Body of pancreas (tissue), 4 donors: Measurements from ENCODE around the gene UBE2R2. TPM values are rescaled to one million over a fixed set of nuclear protein-coding genes. Genes with fewer than 3 reads are reported as not detected.

Source experiments
- ATAC-seq: fragments of 150-250 bp; one replicate; pipeline ENCODE4 v1.9.1; 2016
- DNase-seq, 4 donors: peaks; one replicate each; pipeline ENCODE4 v3.0.0-alpha.2; 2019
- H3K27ac ChIP-seq, 4 donors: fragments of 200-600 bp; sonication (generic); 1 replicate in 3 of 4; 2 replicates in 1 of 4; pipeline versions ENCODE4 v1.5.1 to v1.6.1; 2016 to 2019; ENCODE audit warnings: mild to moderate bottlenecking in 1 of 4, mixed read lengths in 1 of 4, moderate library complexity in 1 of 4
- H3K27me3 ChIP-seq, 2 donors: fragments of 200-600 bp; sonication (generic); one replicate each; pipeline ENCODE4 v1.6.0; 2016; ENCODE audit warnings: mild to moderate bottlenecking in 1 of 2
- H3K36me3 ChIP-seq, 2 donors: fragments of 200-600 bp; sonication (generic); replicated peaks in 1 of 2; 2 replicates each; pipeline ENCODE4 v1.5.1; 2016; ENCODE audit warnings: low read depth in 2 of 2; ENCODE audit not compliant: insufficient read depth in 1 of 2
- H3K4me1 ChIP-seq: fragments of 200-600 bp; sonication (generic); one replicate; pipeline ENCODE4 v1.6.0; 2016
- H3K4me3 ChIP-seq, 2 donors: fragments of 200-600 bp; sonication (generic); 1 replicate in 1 of 2; 2 replicates in 1 of 2; pipeline ENCODE4 v1.5.1; 2016 to 2019
- H3K9me3 ChIP-seq, 3 donors: fragments of 200-600 bp; sonication (generic); 1 replicate in 2 of 3; 2 replicates in 1 of 3; pipeline ENCODE4 v1.5.1; 2016
- CTCF ChIP-seq, 7 experiments: fragments of 450-650 bp in 4 of 7; fragments of 200-600 bp in 3 of 7; sonication (generic) in 3 of 7; IDR thresholded peaks; one replicate each; pipeline ENCODE4 v1.5.1; 2016 to 2019; ENCODE audit warnings: antibody characterized with exemption in 7 of 7
- POLR2A ChIP-seq, 3 donors: fragments of 450-650 bp; IDR thresholded peaks; one replicate each; pipeline ENCODE4 v1.6.1; 2016; ENCODE audit warnings: antibody characterized with exemption in 3 of 3, mild to moderate bottlenecking in 2 of 3
- WGBS, 2 donors: methylation state at CpG; one replicate each; pipeline ENCODE4 v1.1.5; 2017; 5-methylcytosine and 5-hydroxymethylcytosine counted together
- intact Hi-C: fragments of 100-400 bp; cut with DNase I; formaldehyde crosslinking; loops from one replicate; pipeline ENCODE4 v1.15.1; 2023
- total RNA-seq, 2 donors: library from RNA; depleted of rRNA; stranded (reverse); fragments of >200 nt; gene quantifications; one replicate each; pipeline ENCODE4 v1.1.0, GENCODE V29; 2016

The UBE2R2 gene
- total RNA-seq, 2 donors from 2014 or later: 26.7 to 31.4 TPM

DNA sequence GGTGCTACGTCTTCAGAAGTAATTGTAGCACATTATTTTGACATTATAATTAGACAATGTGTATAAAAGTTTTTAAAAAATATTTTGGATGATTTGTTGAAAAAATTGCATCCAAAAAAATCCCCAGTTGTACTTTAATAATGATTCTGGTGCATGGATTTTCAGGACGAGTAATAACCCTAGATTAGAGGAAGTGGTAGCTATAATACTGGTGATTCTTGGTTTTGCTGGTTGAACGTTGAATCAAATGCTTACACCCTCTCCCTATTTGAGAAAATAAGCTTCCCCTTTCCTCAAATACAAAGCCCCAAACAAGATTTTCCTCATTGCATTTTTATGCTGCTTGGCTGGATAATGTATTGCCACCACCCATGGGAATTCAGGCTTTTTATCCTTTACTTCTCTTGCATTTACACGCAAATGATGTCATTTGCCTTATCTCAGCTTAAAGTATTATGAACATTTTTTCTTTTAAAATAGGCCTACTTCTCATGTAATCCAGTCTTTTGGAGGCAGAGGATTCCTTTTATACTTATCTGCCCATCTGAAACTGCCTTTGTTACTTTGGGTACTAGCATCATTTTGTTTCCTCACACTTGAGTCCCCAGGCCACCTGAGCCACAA lies 86.3 kb downstream of the UBE2R2 start:
- WGBS, 2 donors: 70 to 77% methylated on average over 4 of the region's 4 CpGs
- TF ChIP-seq POLR2A (IDR thresholded peaks at IDR 0.05) (no peak), CTCF (IDR thresholded peaks at IDR 0.05) (no peak)
- ATAC-seq (no peak), DNase-seq (no peak)
- no peak overlapping the region for H3K27ac ChIP-seq
- H3K4me3 ChIP-seq: no peak overlapping the region
- peaks cover 24% of the 10 kb centered on the region for H3K4me1 ChIP-seq
- H3K27me3 ChIP-seq: no peaks in the 10 kb centered on the region
- H3K9me3 ChIP-seq: no peaks in the 10 kb centered on the region
- intact Hi-C loops: no loop called here
- H3K36me3 ChIP-seq: peaks cover 0 to 9% of the 10 kb centered on the region in 2 donors

- WGBS, 2 donors: 94 to 97% methylated on average over 1 of the region's 1 CpG
- Histone ChIP-seq H3K4me1 (peaks cover 14% of the 10 kb centered on the region), H3K9me3 (no peaks in the 10 kb centered on the region), H3K27ac (no peak overlapping the region), H3K36me3 (peaks cover 0 to 7% of the 10 kb centered on the region in 2 donors), H3K4me3 (no peak overlapping the region), H3K27me3 (no peaks in the 10 kb centered on the region)
- no peak for DNase-seq
- ATAC-seq: no peak
- intact Hi-C loops: no loop called here
- no peak for TF ChIP-seq CTCF (IDR thresholded peaks at IDR 0.05)
- TF ChIP-seq POLR2A (IDR thresholded peaks at IDR 0.05): no peak
Measured at GRCh38 chr9:33905137-33905536, 88.2 kb downstream of the UBE2R2 start.

DNA sequence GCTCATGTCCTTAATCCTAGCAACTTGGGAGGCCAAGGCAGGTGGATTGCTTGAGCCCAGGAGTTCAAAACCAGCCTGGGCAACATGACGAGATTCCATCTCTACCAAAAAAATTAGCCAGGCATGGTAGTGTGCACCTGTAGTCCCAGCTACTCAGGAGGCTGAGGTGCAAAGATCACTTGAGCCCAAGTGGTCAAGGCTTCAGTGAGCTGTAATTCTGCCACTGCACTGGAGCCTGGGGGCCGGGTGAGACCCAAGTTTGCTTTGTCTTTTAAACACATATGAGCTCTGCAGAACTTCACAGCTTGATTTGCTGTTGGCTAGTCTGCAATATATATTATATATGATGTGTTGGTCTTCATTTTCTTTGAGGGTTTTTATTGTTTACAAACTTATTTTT lies 89.8 kb downstream of the UBE2R2 start:
- 66 to 80% methylated on average over 2 of the region's 2 CpGs for WGBS, 2 donors

GRCh38 chr9:33907347-33907746 lies 90.4 kb downstream of the UBE2R2 start:
- H3K4me3 ChIP-seq: no peak overlapping the region
- no peak for DNase-seq
- no peaks in the 10 kb centered on the region for H3K9me3 ChIP-seq
- no peaks in the 10 kb centered on the region for H3K27me3 ChIP-seq
- peaks cover 14% of the 10 kb centered on the region for H3K4me1 ChIP-seq
- H3K36me3 ChIP-seq: no peaks in the 10 kb centered on the region
- H3K27ac ChIP-seq: no peak overlapping the region
- no peak for TF ChIP-seq POLR2A (IDR thresholded peaks at IDR 0.05)
- TF ChIP-seq CTCF (IDR thresholded peaks at IDR 0.05): no peak
- ATAC-seq: no peak
- intact Hi-C loops: no loop called here
- WGBS, 2 donors: 71% methylated on average over 4 of the region's 4 CpGs

More for the DNA sequence above, 89.8 kb downstream of the UBE2R2 start:
- DNase-seq (no peak), ATAC-seq (no peak)
- Histone ChIP-seq H3K4me1 (peaks cover 14% of the 10 kb centered on the region), H3K9me3 (no peaks in the 10 kb centered on the region), H3K36me3 (peaks cover 0 to 2% of the 10 kb centered on the region in 2 donors), H3K27me3 (no peaks in the 10 kb centered on the region), H3K4me3 (no peak overlapping the region), H3K27ac (no peak overlapping the region)
- TF ChIP-seq CTCF (IDR thresholded peaks at IDR 0.05) (no peak), POLR2A (IDR thresholded peaks at IDR 0.05) (no peak)
- intact Hi-C loops: no loop called here

DNA sequence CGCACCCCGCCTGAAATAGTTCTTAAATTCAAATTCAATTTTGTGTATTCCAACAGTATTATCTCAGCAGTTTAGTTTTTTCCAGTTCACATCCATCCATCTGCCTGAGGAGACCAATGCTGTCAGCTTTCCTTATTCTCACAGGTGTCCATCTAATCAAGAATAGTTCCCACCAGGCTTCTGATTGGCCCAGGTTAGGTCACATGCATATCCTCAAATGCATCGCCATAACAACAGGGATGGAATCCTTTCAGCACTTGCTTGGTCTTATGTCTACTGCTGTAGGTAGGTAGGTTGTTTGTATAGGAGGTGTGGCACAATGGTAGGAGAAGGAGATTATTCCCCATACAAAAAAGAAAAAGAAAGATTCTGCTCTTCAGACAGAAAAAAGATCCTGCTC lies 91.2 kb downstream of the UBE2R2 start:
- WGBS, 2 donors: 86 to 100% methylated on average over 3 of the region's 3 CpGs
- intact Hi-C loops: no loop called here

More for the DNA sequence above, 91.2 kb downstream of the UBE2R2 start:
- no peak for ATAC-seq
- Histone ChIP-seq H3K4me3 (no peak overlapping the region), H3K36me3 (peaks cover 0 to 3% of the 10 kb centered on the region in 2 donors), H3K27ac (no peak overlapping the region), H3K9me3 (no peaks in the 10 kb centered on the region), H3K27me3 (no peaks in the 10 kb centered on the region), H3K4me1 (peaks cover 17% of the 10 kb centered on the region)
- no peak for DNase-seq
- TF ChIP-seq POLR2A (IDR thresholded peaks at IDR 0.05) (no peak), CTCF (IDR thresholded peaks at IDR 0.05) (no peak)
